ENCODE measurements around the gene HERC2. TPM values are rescaled to one million over a fixed set of nuclear protein-coding genes. Genes with fewer than 3 reads are reported as not detected.
A peak's percentile ranks its signal among the peaks of the same experiment; 100 is the strongest.
"Not testable (repeated sequence)": the region's sequence is repeated elsewhere in the genome, so short reads cannot be mapped to it uniquely, and the experiment has no call there.

Gene HERC2
- total RNA-seq, 1 donor from 2014 or later, result 65.6 TPM

DNA sequence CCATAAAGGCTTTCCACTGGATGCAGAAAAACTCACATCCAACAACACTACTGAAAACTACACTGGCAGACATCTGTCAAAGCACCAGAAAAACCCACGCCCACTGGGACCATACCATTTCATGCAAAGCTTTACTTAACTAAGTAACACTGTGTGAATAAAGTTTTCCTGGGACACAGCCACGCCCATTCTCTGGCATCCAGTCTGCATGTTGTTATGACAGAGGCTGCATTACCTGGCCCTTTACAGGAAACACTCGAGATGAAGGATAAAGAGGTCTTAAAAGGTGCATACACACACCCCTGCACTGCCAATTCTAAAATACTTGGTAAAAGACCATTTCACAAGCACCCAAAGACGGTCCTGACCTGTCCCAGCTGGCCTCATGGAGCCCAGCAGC, 176.6 kb downstream of the HERC2 start:
- DNase-seq (ENCODE audit: low spot score); intact Hi-C loops (cut with DNase I): not testable (repeated sequence)

DNA sequence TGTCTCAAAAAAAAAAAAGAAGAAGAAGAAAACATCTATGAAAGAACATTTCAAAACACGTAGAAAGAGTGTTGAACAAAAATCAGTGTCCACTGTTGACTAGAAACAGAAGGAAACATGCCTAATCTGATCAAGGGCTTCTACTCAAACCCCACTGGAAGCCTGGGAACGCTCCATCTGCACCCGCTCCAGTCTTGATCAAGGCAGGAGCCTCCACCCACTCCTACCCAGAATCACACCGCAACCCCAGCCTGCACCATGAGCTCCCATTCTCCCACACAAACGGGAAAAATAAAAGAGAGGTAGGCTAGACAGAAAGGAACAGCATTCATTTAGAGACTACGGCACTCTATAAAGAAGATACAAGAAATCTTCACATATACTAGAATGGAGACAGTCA, 181.9 kb downstream of the HERC2 start:
- intact Hi-C loops (cut with DNase I), result no loop called here
- peak; percentile 9 for DNase-seq (ENCODE audit: low spot score)

DNA sequence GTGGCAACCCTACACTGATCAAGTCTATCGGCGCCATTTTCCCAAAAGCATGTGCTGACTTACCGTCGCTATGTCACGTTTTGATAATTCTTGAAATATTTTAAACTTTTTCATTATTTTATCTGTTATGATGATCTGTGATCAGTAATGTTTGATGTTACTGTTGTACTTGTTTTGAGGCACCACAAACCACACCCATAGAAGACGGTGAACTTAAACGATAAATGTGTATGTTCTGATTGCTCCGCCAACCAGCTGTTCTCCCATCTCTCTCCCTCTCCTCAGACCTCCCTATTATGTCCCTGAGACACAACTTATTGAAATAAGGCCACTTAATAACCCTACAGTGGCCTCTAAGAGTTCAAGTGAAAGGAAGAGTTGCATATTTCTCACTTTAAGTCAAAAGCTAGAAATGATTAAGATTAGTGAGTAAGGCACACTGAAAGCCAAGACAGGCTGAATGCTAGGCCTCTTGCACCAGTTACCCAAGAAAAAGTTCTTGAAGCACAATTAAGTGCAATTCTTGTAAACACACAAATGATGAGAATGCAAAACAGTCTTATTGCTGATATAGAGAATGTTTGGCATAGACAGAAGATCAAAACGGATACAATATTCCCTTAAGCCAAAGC, 184.5 kb downstream of the HERC2 start:
- intact Hi-C loops (cut with DNase I); DNase-seq (ENCODE audit: low spot score): not testable (repeated sequence)

DNA sequence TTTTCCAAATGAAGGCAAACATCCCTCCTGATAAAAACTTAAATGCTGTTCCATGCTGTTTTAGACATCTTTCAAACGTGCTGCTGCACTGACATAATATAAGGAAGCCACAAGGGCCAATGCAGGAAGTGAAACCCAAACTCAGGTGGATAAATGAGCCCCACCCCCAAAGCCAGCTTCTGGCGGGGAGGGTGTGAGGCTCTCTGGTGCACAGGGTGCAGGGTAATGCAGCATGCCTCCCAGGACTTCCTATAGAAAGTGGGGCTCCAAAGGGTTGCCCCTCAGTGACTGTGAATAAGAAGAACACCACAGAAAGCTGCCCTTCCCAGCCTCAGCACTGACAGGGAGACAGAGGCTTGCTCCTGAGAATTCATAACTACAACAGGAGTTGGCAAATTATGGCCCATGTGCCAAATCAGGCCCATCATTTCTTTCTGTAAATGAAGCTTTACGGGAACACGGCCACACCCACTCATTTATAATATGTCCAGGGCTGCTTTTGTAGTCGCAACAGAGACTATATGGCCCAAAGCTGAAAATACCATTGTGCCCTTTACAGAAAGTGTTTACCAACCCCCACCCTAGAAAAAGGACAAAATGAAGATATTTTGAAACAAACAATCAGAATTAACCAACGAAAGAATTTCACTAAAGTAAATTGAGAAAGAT, 185.6 kb downstream of the HERC2 start:
- DNase-seq (ENCODE audit: low spot score); intact Hi-C loops (cut with DNase I): not testable (repeated sequence)

DNA sequence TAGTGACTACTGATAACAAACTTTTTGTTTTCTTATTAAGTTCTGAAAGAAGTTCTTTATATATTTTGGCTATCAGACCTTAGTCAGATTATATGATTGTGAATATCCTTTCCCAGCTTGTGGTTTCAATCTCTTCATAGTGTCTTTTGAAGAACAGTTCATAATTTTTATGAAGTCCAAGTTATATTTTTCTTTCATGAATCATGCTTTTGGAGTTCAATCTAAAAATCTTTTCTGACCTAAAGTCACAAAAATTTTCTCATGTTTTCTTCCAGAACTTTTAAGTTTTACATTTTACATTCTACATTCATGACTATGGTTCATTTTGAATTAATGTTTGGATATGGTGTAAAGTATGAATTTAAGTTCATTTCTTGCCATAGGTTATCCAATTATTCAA, 188.7 kb downstream of the HERC2 start:
- no peak for DNase-seq (ENCODE audit: low spot score)
- intact Hi-C loops (cut with DNase I), result no loop called here

DNA sequence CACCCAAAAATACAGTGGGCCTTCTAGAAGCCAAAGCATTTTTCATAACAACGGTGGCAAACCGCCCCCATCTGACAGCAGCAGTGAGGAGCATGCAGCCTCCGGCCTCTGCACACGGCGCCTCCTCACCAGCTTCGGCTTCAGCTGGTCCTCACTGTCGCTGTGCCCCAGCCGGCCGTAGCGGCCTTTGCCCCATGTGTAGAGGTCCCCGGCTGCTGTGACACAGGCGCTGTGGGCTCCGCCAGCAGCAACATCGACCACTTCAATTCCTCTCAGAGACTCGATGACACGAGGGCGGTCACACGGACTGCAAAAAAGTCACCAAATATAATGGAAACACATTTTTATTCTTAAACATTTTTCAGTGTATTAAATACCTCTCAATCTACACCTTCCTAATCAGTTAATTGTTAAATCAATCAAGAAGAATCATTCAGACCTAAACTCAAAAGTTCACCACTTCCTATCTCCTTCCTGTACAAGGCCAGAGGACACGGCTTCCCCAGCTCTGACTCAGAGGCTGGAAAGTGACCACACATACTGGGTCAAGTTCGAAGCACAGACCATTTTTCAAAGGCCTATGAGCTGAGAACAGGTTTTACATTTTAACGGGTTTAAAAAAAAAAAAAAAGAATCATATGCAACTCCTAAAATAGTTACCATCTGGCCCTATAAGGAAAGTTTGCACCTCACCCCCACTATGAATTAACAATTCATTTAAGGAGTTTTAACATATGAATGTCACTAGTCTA, 189.3 kb downstream of the HERC2 start:
- DNase-seq (ENCODE audit: low spot score), result peak; percentile 49
- intact Hi-C loops (cut with DNase I), result no loop called here

DNA sequence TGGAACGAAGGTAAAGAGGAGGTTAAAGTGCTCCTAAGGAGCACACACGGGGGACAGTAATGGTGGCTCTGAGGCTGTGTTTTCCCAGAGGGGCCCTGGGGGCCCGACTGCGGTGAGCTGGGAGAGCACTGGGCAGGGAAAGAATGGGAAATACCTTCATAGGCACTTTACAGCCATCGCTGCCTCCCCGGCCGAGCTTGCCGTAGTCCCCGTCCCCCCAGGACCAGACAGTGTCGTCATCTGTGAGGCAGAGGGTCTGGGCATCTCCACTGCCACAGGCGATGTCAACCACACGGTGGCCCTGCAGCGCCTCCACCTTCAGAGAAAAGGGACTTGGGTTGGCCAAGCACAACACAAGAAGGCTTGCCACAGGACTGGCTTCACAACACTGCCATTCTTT, 190.0 kb downstream of the HERC2 start:
- intact Hi-C loops (cut with DNase I), result no loop called here
- peak; percentile 7 for DNase-seq (ENCODE audit: low spot score)

DNA sequence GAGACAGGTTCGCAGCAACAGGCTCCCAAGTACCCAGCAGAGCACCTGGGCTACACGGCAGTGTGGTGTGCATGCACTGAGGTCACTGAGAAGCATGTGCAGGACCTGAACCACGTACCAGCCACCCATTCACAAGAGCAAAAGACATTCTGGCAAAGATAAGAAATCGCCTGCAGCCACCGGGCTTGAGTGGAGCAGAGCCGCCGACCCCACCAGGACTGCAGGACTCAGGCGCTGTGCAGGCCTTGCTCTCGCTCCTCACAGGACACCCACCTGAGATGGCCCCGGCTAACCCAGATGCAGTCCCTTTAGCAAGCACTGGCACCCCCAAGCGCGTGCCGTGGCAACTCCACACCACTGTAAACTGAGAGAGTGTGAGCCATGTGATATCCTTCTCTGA, 190.6 kb downstream of the HERC2 start:
- peak; percentile 53 for DNase-seq (ENCODE audit: low spot score)
- intact Hi-C loops (cut with DNase I), result no loop called here

DNA sequence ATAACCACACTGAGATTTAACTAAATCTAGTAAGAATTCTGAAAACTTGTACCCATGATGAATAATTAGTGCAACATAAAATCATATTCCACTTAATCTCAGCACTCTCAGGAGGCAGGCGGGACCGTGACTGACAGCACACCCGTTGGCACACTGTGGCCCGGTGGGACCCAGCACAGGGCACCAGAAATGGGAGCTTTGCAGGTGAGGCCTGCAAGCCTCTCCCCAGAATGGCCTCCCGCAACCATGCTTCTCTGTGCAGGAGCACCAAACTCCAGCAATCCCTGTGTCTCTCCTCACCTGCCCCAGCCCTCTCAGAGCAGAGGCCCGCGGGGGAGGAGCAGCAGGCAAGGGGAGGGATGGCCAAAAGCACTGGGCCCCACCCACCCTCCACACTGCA, 191.3 kb downstream of the HERC2 start:
- intact Hi-C loops (cut with DNase I), result no loop called here
- peak; percentile 51 for DNase-seq (ENCODE audit: low spot score)

DNA sequence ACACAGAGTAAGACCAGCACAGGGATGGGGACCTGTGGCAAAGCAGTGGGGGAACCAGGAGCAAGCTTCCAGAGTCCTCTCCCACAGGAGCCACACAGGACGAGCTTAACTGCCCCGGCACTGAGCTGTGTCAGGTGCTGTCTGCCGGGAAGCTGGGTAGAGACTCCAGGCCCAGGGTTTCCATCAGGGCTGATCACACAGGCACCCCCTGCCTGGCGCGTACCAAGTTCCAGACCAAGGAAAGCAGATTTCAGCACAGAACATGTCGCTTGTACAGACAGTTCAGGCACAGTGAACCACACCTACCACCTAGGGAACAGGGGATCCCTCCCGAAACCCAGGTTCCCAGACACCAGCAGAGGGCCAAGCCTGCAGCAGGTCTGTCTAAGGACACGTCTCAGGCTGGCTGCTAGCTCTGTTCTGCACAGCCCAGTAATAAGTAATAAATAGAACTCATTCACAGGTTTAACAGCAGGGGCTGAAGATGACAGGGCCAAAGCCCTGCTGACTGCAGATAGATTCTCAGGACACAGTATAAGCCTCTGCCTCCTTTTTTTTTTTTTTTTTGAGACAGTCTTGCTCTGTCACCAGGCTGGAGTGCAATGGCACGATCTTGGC, 192.6 kb downstream of the HERC2 start:
- peak; percentile 44 for DNase-seq (ENCODE audit: low spot score)
- intact Hi-C loops (cut with DNase I), result no loop called here

DNA sequence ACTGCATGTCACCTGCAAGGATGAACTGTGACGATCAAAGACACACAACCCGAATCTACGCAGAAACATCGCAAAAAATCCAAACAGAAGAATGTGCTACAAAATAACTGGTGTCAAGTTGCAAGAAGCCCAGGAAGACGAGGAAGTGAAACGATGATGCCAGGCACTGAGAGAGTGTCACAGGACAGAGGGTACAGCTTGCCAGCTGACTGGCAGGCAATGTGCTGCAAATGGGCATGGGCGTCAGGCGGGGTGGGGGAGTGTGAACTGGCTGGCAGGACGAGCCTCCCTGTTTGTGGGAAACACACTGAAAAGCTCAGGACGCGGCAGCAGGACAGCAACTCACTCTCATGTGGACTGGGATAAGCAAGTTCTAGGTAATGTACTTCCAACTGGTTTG, 193.9 kb downstream of the HERC2 start:
- intact Hi-C loops (cut with DNase I), result no loop called here
- DNase-seq (ENCODE audit: low spot score), result peak; percentile 78

DNA sequence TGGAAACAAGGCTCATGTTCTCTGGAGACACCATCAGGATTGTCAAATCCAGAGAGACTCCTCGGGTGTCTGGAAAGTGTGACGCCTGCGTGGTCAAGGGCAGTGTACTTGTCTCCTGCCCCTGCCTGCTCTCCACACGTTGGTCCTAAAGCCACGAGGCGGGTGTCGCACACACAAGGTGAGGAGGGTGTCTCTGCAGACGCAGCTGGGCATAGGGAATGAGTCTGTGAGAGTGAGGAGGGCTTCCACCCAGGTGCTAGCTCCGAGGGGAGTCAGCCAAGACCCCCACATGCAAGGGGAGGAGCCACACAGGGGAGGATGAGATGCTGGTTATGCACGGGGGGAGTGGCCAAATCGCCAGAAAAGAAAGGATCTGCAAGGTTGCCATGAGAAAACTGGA, 194.9 kb downstream of the HERC2 start:
- DNase-seq (ENCODE audit: low spot score), result peak; percentile 44
- intact Hi-C loops (cut with DNase I), result no loop called here

DNA sequence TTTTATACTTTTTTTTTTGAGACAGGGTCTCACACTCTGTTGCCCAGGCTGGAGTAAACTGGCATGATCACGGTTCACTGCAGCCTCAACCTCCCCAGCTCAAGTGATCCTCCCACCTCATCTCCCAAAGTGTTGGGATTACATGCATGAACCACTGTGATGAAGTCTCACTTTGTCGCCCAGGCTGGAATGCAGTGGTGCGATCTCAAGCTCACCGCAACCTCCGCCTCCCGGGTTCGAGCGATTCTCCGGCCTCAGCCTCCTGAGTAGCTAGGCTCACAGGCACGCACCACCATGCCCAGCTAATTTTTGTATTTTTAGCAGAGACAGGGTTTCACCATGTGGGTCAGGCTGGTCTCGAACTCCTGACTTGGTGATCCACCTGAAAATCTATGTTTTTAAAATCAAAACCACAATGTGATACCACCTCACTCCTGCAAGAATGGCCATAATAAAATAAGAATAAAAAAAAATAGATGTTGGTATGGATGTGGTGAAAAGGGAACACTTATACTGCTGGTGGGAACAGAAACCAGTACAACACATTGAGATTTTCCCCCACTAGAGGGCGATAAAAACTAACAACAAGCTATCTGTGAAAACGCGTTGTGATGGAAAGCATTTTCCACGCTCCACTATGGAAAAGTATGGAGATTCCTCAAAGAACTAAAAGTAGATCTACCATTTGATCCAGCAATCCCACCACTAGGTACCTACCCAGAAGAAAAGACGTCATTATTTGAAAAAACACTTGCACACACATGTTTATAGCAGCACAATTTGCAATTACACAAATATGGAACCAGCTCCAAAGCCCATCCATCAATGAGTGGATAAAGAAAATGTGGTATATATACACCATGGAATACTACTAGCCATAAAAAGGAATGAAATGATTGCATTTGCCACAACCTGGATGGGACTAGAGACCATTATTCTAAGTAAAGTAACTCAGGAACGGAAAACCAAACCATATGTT, 196.0 kb downstream of the HERC2 start:
- intact Hi-C loops (cut with DNase I), result no loop called here
- peak; percentile 31 for DNase-seq (ENCODE audit: low spot score)

DNA sequence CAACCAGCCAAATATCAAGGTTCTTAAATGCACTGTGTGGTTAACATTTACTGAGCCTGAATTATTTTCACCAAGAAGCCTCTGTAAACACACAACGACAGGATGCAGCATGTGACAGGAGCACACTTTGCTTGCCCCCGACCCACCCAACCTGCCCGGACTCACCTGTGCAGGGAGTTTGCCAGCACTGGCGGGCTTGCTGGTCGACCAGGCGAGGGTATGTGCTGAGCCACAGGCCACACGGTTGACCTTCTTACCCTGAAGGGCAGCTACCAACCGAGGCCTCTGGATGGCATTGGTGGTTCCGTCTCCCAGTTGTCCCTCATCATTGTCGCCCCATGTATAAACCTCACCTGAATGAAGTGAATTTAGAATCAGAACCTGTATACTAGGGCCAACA, 197.1 kb downstream of the HERC2 start:
- peak; percentile 72 for DNase-seq (ENCODE audit: low spot score)
- intact Hi-C loops (cut with DNase I), result loop anchor here (5.0 kb wide), 1 partner anchor 38 kb away; no protein-coding TSS in a partner anchor

DNA sequence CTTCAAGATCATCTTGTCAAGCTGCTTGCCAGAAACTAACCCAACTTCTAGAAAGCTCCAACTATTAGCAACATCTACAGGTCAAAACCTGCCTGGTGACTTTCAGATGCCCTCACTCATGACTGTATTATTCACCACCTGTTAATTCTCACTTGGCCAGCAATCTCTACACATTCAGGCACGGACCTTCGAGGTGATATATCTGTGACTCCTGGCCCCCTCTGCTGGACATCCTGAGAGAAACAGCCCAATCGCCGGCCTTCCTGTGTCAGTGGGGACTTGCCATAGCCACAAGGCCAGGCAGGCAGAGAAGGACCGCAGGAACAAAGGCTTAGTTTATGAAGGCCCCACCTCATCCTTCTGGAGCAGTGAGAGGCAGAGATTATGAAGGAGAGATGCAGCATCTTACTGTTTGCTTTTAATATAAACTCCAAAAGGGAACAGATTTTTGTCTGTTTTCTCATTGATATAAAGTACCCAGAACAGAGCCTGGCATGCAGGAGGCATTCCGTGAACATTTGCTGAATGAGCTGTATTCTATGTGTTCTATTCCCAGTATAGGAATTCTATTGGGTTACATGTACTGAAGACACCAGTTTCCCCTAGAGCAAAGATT, 198.5 kb downstream of the HERC2 start:
- intact Hi-C loops (cut with DNase I), result loop anchor here (5.0 kb wide), 1 partner anchor 36 kb away; no protein-coding TSS in a partner anchor
- DNase-seq (ENCODE audit: low spot score), result peak; percentile 82

DNA sequence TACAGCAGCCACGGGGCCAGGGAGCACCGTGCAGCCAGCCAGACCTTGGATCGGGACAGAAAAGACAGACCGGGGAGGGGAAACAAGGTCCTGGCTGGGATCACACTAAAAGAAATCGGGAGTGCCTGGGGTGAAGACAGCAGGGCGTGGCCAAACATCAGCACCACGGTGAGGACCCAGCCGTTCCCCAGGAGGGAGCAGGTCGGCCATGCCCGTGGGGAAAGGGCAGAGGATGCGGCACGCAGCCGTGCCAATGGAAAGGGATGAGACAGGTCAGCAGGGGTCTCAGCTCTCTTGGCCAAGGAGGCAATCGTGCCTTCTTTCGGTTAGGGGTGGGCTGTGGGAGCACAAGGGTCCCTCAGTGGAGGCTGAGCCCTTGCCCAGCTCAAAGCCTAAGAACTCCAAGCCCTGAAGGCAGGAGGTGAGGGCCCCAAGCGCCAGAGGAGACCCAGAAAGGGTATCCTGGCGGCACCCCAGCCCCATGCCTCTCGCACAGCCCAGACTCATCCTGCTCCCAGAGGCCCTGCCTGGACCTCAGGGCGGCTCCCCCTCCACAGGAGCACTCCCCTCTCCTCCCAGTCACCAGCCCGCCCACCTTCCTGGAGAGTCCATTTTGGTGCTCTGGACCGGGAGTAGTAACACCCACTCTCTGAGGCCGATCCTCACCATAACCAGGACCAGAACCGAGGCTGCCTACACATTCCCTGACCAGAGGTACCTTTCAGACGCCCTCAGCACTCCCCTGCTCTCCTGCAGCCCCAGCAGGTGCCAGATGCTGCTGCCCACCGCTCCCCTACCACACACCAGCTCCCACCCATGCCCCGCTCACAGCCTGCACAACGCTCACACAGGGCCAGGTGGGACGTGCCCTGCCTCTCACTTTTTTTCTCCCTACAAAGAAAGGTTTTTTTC, 199.7 kb downstream of the HERC2 start:
- intact Hi-C loops (cut with DNase I), result loop anchor here (5.0 kb wide), 1 partner anchor 35 kb away; no protein-coding TSS in a partner anchor
- DNase-seq (ENCODE audit: low spot score), result peak; percentile 67

DNA sequence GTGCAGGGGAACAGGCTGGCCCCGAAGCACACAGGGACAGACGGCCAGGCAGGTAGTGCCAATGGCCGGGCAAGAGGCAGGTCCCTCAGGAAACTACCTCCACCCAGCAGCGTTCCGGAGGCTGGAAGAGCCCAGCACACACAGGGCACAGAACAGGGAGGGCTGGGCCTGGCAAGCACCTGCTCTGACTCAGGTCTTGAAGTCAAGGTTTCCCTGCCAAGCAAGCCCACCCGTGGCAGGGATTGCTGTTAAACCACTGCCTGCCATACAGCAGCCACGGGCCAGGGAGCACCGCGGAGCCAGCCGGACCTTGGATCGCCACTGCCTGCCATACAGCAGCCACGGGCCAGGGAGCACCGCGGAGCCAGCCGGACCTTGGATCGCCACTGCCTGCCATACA, 200.4 kb downstream of the HERC2 start:
- DNase-seq (ENCODE audit: low spot score), result peak; percentile 66
- intact Hi-C loops (cut with DNase I), result loop anchor here (5.0 kb wide), 1 partner anchor 34 kb away; no protein-coding TSS in a partner anchor

DNA sequence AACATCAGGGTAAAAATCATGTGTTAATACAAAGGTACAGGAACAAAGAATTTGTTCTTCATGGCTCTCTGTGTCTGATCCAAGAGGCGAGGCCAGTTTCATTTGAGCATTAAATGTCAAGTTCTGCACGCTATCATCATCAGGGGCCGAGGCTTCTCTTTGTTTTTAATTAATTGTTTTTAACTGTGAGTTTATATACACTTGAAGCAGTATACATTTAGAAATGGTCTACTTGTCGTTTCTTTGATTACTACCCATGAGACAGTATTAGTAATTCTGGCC, 201.7 kb downstream of the HERC2 start:
- intact Hi-C loops (cut with DNase I), result loop anchor here (5.0 kb wide), 1 partner anchor 33 kb away; no protein-coding TSS in a partner anchor
- no peak for DNase-seq (ENCODE audit: low spot score)

All from cardiac septum (tissue), 1 donor.